ENCODE measurements around the gene THTPA. TPM values are rescaled to one million over a fixed set of nuclear protein-coding genes. Genes with fewer than 3 reads are reported as not detected.

Gene THTPA
- total and polyA plus RNA-seq, 2 of the 13 experiments (the other 11 are each of a cell fraction or from before 2014, with no cell fraction given) = 7.4 to 8.7 TPM

DNA sequence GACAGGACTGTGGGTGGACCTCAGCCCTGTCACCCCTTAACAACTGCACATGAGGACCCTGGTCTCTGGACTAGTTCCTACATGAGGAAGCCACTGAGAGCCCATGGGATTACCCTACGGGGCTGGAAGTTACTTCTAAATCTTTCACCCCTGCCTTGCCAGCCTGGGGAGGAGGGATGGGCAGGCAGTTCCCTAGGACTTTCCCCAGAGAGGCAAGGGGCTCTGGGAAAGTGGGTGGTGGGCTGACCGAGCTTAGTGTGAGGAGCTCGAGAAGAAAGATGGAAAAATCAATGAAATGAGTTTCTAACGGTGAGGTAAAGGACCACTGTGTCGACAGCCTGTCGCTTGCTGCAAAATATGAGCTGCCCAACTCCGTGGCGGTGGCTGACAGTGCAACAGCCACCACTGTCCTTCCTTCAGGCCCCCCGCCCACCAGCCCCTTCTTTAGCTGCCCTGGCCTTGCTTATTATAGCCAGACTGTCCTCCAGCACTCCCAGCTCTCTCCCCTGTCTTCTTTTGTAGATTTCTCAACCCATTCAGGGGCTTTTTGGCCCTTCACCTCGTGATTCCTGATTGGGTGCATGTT lies 9.5 kb upstream of the THTPA start (continued):
- TF ChIP-seq ZNF607 (CRISPR knock-in tag; IDR thresholded peaks at IDR 0.05; ENCODE audit: borderline replicate concordance) (no peak), GPBP1L1 (CRISPR knock-in tag; IDR thresholded peaks at IDR 0.05) (no peak), ZMYM3 (CRISPR knock-in tag; IDR thresholded peaks at IDR 0.05) (no peak), ZNF17 (CRISPR knock-in tag; IDR thresholded peaks at IDR 0.05) (no peak), TCF7 (IDR thresholded peaks at IDR 0.05; ENCODE audit: low read depth) (no peak), PHF5A (CRISPR knock-in tag; IDR thresholded peaks at IDR 0.05; ENCODE audit: low read depth, unreplicated experiment) (no peak), SOX6 (IDR thresholded peaks at IDR 0.05) (no peak), SOX6 (CRISPR knock-in tag; IDR thresholded peaks at IDR 0.05) (no peak), KLF12 (CRISPR knock-in tag; IDR thresholded peaks at IDR 0.05; ENCODE audit: borderline replicate concordance) (no peak), ZBTB14 (CRISPR knock-in tag; IDR thresholded peaks at IDR 0.05) (no peak), U2AF2 (IDR thresholded peaks at IDR 0.05; ENCODE audit: low read depth, low read length) (no peak), NRL (CRISPR knock-in tag; IDR thresholded peaks at IDR 0.05; ENCODE audit: borderline replicate concordance) (0 out of 2 replicates have a peak, but pooled peaks have one; percentile 40), ZNF350 (CRISPR knock-in tag; IDR thresholded peaks at IDR 0.05; ENCODE audit: borderline replicate concordance, low read depth) (no peak), GABPB1 (CRISPR knock-in tag; IDR thresholded peaks at IDR 0.05) (no peak), NFKB2 (CRISPR knock-in tag; IDR thresholded peaks at IDR 0.05; ENCODE audit: borderline replicate concordance) (no peak), HNRNPK (IDR thresholded peaks at IDR 0.05; ENCODE audit: low read depth, low read length, poor library complexity, severe bottlenecking) (no peak), ZNF510 (CRISPR knock-in tag; IDR thresholded peaks at IDR 0.05; ENCODE audit: low read depth) (no peak), ARID5B (CRISPR knock-in tag; IDR thresholded peaks at IDR 0.05) (no peak), NBN (conservative IDR thresholded peaks at IDR 0.05) (no peak)
- TF ChIP-seq, protein P1, sequence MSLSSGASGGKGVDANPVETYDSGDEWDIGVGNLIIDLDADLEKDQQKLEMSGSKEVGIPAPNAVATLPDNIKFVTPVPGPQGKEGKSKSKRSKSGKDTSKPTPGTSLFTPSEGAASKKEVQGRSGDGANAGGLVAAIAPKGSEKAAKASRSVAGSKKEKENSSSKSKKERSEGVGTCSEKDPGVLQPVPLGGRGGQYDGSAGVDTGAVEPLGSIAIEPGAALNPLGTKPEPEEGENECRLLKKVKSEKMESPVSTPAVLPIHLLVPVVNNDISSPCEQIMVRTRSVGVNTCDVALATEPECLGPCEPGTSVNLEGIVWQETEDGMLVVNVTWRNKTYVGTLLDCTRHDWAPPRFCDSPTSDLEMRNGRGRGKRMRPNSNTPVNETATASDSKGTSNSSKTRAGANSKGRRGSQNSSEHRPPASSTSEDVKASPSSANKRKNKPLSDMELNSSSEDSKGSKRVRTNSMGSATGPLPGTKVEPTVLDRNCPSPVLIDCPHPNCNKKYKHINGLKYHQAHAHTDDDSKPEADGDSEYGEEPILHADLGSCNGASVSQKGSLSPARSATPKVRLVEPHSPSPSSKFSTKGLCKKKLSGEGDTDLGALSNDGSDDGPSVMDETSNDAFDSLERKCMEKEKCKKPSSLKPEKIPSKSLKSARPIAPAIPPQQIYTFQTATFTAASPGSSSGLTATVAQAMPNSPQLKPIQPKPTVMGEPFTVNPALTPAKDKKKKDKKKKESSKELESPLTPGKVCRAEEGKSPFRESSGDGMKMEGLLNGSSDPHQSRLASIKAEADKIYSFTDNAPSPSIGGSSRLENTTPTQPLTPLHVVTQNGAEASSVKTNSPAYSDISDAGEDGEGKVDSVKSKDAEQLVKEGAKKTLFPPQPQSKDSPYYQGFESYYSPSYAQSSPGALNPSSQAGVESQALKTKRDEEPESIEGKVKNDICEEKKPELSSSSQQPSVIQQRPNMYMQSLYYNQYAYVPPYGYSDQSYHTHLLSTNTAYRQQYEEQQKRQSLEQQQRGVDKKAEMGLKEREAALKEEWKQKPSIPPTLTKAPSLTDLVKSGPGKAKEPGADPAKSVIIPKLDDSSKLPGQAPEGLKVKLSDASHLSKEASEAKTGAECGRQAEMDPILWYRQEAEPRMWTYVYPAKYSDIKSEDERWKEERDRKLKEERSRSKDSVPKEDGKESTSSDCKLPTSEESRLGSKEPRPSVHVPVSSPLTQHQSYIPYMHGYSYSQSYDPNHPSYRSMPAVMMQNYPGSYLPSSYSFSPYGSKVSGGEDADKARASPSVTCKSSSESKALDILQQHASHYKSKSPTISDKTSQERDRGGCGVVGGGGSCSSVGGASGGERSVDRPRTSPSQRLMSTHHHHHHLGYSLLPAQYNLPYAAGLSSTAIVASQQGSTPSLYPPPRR (CRISPR knock-in tag; IDR thresholded peaks at IDR 0.05; ENCODE audit: borderline replicate concordance) = no peak

Data from HepG2 (cell line).